ENCODE data around the gene SPRYD3. TPM values are rescaled to one million over a fixed set of nuclear protein-coding genes. Genes with fewer than 3 reads are reported as not detected.

Gene SPRYD3
- total RNA-seq, 4 donors from 2014 or later = 37.8 to 82.7 (median 58.9) TPM

- Histone ChIP-seq H3K27me3 (no peaks in the 10 kb centered on the region), H3K36me3 (no peaks in the 10 kb centered on the region), H3K27ac (no peak overlapping the region), H3K4me1 (peaks cover 13 to 34% of the 10 kb centered on the region in 2 donors), H3K4me3 (replicated peaks in 1 of 3) (no peak overlapping the region), H3K9me3 (no peaks in the 10 kb centered on the region)
- 77% methylated on average over 6 of the region's 6 CpGs for WGBS, 2 donors
- intact Hi-C loops (cut with DNase I) = no loop called here
- no peak for DNase-seq
- TF ChIP-seq CTCF (IDR thresholded peaks at IDR 0.05) (no peak), POLR2A (IDR thresholded peaks at IDR 0.05) (no peak)
Observed at GRCh38 chr12:53094394-53094787, 15.2 kb upstream of the SPRYD3 start.

DNA sequence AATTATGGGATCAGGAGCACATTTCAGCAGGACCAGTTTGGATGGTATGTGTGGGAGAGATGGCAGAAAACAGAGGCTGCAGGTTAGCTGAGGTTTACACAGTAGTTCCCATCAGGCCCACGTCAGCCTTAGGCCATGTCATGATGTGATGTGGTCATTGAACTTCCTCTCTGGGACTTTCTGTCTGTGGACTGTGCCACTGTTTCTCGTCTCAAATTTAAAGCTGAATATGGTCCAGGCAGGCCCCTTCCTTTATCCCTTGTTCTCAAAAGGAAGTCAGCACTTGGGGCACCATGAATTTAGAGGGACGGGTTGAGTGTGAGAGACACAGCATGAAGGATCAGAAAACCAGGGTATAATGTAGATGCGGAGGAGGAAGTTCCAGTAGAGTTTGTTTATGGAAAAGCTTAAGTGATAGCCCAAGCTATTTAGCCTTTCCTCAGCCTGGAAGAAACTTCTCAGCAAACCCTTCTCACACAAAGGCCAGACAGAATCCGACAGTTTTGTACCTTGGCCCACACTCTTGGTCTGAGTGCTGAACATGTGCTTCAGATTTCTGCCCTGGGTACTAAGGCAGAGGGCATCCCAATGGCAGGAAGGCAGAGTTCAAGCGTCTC lies 14.7 kb upstream of the SPRYD3 start:
- intact Hi-C loops (cut with DNase I) = no loop called here
- no peak overlapping the region for H3K27ac ChIP-seq
- DNase-seq = no peak

DNA sequence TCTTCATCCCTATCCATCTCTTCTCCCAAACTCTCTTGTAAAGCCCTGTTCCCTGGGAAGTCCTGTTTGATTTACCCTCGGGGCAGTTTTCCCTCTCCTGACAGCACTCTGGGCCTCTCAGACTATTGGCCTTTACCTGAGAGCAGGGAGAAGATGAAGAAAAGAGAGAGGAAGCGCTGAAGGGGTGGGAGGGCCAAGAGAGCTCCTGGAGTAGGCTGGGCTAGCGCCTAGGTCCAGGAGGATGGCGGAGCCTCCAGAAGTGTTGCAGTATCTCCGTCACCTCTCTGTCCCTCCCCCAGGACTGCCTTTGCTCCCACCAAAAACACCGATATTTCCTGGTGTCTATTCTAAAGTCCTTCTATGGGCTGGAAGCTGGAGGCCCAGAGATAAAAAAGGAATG lies 12.6 kb upstream of the SPRYD3 start:
- Histone ChIP-seq H3K27ac (no peak overlapping the region), H3K4me3 (replicated peaks in 1 of 3) (no peak overlapping the region), H3K36me3 (no peaks in the 10 kb centered on the region), H3K4me1 (peaks cover 0 to 8% of the 10 kb centered on the region in 2 donors), H3K9me3 (no peaks in the 10 kb centered on the region), H3K27me3 (no peaks in the 10 kb centered on the region)
- intact Hi-C loops (cut with DNase I) = no loop called here
- no peak for DNase-seq
- 75 to 76% methylated on average over 6 of the region's 6 CpGs for WGBS, 2 donors
- TF ChIP-seq CTCF (IDR thresholded peaks at IDR 0.05) (no peak), POLR2A (IDR thresholded peaks at IDR 0.05) (no peak)

More for the DNA sequence above, 14.7 kb upstream of the SPRYD3 start:
- no peak overlapping the region for H3K4me3 ChIP-seq (replicated peaks in 1 of 3)
- H3K27me3 ChIP-seq = no peaks in the 10 kb centered on the region
- no peaks in the 10 kb centered on the region for H3K36me3 ChIP-seq
- 73 to 75% methylated on average over 6 of the region's 6 CpGs for WGBS, 2 donors
- peaks cover 10 to 29% of the 10 kb centered on the region in 2 donors for H3K4me1 ChIP-seq
- TF ChIP-seq POLR2A (IDR thresholded peaks at IDR 0.05) (no peak), CTCF (IDR thresholded peaks at IDR 0.05) (no peak)
- no peaks in the 10 kb centered on the region for H3K9me3 ChIP-seq

DNA sequence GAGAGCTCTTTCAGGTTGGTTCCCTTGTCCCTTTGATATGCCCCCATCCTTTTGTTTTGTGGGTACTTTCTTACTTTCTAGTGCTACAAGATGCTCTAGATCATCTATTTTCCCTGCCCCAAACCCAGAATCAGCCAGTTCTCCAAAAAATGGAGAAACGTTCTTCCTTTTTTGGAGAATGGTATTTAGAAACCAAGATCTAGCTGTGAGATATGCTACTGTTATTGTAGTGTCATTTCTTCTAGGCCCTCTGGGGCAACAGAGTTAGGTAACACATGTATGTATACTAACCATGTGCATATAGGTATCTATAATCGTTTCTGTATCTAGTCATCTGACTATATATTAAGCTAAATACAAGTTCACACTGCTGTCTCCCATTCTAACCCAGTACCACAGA lies 11.4 kb upstream of the SPRYD3 start:
- DNase-seq = no peak
- Histone ChIP-seq H3K4me1 (no peaks in the 10 kb centered on the region), H3K36me3 (no peaks in the 10 kb centered on the region), H3K4me3 (replicated peaks in 1 of 3) (no peak overlapping the region), H3K27ac (no peak overlapping the region), H3K9me3 (no peaks in the 10 kb centered on the region), H3K27me3 (no peaks in the 10 kb centered on the region)
- intact Hi-C loops (cut with DNase I) = no loop called here
- 62 to 73% methylated on average over 2 of the region's 2 CpGs for WGBS, 2 donors
- TF ChIP-seq CTCF (IDR thresholded peaks at IDR 0.05) (no peak), POLR2A (IDR thresholded peaks at IDR 0.05) (no peak)

DNA sequence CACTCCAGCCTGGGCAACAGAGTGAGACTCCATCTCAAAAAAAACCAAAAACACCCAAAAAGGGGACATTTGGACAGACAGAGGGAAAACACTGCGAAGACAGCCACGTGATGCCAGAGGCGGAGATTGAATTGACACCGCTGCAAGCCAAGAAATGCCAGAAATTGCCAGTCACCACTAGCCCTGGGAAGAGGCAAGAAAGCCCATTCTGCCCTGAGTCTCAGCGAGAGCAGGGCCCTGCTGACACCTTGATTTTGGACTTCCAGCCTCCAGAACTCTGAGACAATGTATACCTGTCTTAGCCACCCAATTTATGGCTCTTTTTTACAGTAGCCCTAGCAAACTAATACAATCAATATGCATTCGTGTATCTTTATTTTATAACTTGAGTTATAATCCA lies 10.9 kb upstream of the SPRYD3 start:
- no peak overlapping the region for H3K4me3 ChIP-seq (replicated peaks in 1 of 3)
- H3K36me3 ChIP-seq = no peaks in the 10 kb centered on the region
- intact Hi-C loops (cut with DNase I) = no loop called here
- H3K27ac ChIP-seq = no peak overlapping the region
- no peak for DNase-seq
- no peaks in the 10 kb centered on the region for H3K9me3 ChIP-seq
- no peaks in the 10 kb centered on the region for H3K27me3 ChIP-seq
- H3K4me1 ChIP-seq = no peaks in the 10 kb centered on the region
- no peak for TF ChIP-seq POLR2A (IDR thresholded peaks at IDR 0.05)
- TF ChIP-seq CTCF (IDR thresholded peaks at IDR 0.05) = no peak
- 96 to 99% methylated on average over 6 of the region's 6 CpGs for WGBS, 2 donors
